Vagina (tissue), 2 donors: ENCODE data around the gene ARPC1A. TPM values are rescaled to one million over a fixed set of nuclear protein-coding genes. Genes with fewer than 3 reads are reported as not detected.
"Not testable (repeated sequence)": the region's sequence is repeated elsewhere in the genome, so short reads cannot be mapped to it uniquely, and the experiment has no call there.

Source experiments
- DNase-seq, 2 donors: peaks; one replicate each; pipeline ENCODE4 v3.0.0-alpha.2; 2017; ENCODE audit errors: extremely low spot score in 2 of 2
- H3K27ac ChIP-seq: fragments of 200-600 bp; sonication (generic); one replicate; pipeline ENCODE4 v1.5.1; 2019
- H3K27me3 ChIP-seq: fragments of 200-600 bp; sonication (generic); one replicate; pipeline ENCODE4 v1.5.1; 2019
- H3K36me3 ChIP-seq, 2 donors: fragments of 200-600 bp; sonication (generic); one replicate each; pipeline ENCODE4 v1.5.1; 2017 to 2019
- H3K4me1 ChIP-seq: fragments of 200-600 bp; sonication (generic); one replicate; pipeline ENCODE4 v1.5.1; 2019
- H3K4me3 ChIP-seq, 2 donors: fragments of 200-600 bp; sonication (generic); 1 replicate in 1 of 2; 2 replicates in 1 of 2; pipeline ENCODE4 v1.5.1; 2016 to 2019
- H3K9me3 ChIP-seq: fragments of 200-600 bp; sonication (generic); one replicate; pipeline ENCODE4 v1.5.1; 2019
- CTCF ChIP-seq, 3 experiments: fragments of 450-650 bp in 2 of 3; fragments of 200-600 bp in 1 of 3; sonication (generic) in 1 of 3; IDR thresholded peaks; one replicate each; pipeline ENCODE4 v1.5.1; 2017 to 2019; ENCODE audit warnings: antibody characterized with exemption in 3 of 3, mild to moderate bottlenecking in 2 of 3, moderate library complexity in 2 of 3
- POLR2A ChIP-seq, 2 donors: fragments of 450-650 bp; IDR thresholded peaks; one replicate each; pipeline ENCODE4 v1.6.1; 2017; ENCODE audit warnings: antibody characterized with exemption in 2 of 2, mild to moderate bottlenecking in 2 of 2, moderate library complexity in 2 of 2
- POLR2AphosphoS5 ChIP-seq, 2 donors: sonication (generic); formaldehyde crosslinking; IDR thresholded peaks; one replicate each; pipeline ENCODE4 v1.9.0; 2017; ENCODE audit warnings: antibody characterized with exemption in 2 of 2, mild to moderate bottlenecking in 2 of 2, low read depth in 1 of 2; ENCODE audit not compliant: insufficient read depth in 1 of 2
- intact Hi-C: fragments of 100-400 bp; cut with DNase I; formaldehyde crosslinking; loops from one replicate; pipeline ENCODE4 v1.15.1; 2023
- total RNA-seq: library from RNA; depleted of rRNA; stranded (reverse); fragments of >200 nt; gene quantifications from one replicate; pipeline ENCODE4 v1.2.3, GENCODE V29; 2016

Gene ARPC1A
- total RNA-seq, 1 donor from 2014 or later, result 106 TPM

DNA sequence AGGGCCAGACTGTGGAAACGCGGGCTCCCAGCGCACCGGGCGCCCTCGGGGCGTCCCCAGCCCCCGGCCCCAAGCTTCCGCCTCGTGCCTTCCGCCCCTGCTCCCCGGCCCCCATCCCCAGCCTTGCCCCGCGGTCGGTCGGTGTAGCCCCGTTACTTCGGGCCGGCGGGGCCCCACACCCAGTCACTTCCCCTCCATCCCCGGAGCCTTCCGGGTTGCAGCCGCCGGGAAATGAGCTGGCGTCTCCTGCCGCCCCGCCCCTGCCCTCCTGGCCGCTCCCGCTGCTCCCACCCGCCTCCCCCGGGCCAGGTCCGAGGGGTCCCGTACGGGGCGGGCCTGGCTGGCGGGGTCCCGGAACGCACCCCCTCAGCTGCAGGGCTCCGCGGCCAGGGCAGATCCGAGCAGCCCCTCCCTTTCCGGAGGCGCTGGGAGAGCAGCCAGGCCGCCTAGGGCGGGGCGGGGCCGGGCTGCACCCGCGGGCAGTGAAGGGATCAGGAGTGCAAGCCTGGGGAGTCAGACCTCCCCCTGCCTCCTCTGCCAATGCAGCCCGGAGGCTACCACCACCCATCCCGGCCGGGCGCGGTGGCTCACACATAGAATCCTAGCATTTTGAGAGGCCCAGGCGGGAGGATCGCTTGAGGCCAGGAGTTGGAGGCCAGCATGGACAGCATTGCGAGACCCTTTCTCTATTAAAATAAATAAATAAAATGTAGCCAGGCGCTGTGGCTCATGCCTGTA, 49.5 kb downstream of the ARPC1A start:
- Histone ChIP-seq H3K4me1 (peaks cover 35% of the 10 kb centered on the region), H3K27me3 (no peaks in the 10 kb centered on the region), H3K9me3 (no peaks in the 10 kb centered on the region), H3K27ac (peak overlapping the region; percentile 84), H3K4me3 (peak overlapping the region; percentile 90 to 97), H3K36me3 (peaks cover 0 to 5% of the 10 kb centered on the region in 2 donors)
- intact Hi-C loops, result no loop called here
- TF ChIP-seq POLR2AphosphoS5 (IDR thresholded peaks at IDR 0.05; ENCODE audit: insufficient read depth in 1 of 2, low read depth in 1 of 2), result peak in 1 of 2 donors; percentile 58
- no peak for TF ChIP-seq POLR2A (IDR thresholded peaks at IDR 0.05)
- no peak for DNase-seq

DNA sequence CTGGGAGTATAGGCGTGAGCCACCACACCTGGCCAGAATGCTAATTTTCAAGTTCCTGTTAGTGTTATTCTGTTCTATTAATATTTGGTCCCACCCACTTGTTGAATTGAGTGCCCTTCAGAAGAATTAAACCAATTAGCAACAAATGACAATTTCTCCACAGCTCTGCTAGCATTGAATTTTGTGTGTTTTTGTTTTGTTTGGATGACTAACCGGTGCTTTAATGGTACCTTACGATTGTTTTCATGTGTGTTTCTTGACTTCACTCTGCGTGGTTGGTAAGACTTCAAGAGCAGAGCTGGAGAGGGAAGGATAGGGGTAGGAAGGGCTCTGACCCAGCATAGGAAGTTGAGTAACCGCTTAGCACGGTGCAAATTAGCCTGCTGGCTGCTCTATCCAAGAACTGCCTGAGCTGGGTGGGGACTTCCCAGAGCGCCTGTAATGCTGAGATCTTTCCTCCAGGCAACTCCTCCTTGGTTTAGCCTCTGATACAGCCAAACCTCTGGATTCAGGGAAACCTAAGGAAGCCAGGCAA, 53.4 kb downstream of the ARPC1A start:
- DNase-seq, result no peak
- TF ChIP-seq POLR2A (IDR thresholded peaks at IDR 0.05), result no peak
- TF ChIP-seq POLR2AphosphoS5 (IDR thresholded peaks at IDR 0.05; ENCODE audit: insufficient read depth in 1 of 2, low read depth in 1 of 2), result peak in 1 of 2 donors; percentile 83
- peak in 1 of 3 experiments; percentile 19 for TF ChIP-seq CTCF (IDR thresholded peaks at IDR 0.05)
- Histone ChIP-seq H3K27ac (peak overlapping the region; percentile 79), H3K9me3 (no peaks in the 10 kb centered on the region), H3K36me3 (peaks cover 0 to 5% of the 10 kb centered on the region in 2 donors), H3K4me3 (peak overlapping the region in 1 of 2 donors; percentile 1), H3K4me1 (peaks cover 48% of the 10 kb centered on the region), H3K27me3 (no peaks in the 10 kb centered on the region)
- intact Hi-C loops, result no loop called here

GRCh38 chr7:99379693-99380031, 54.0 kb downstream of the ARPC1A start:
- H3K36me3 ChIP-seq, DNase-seq, H3K27me3 ChIP-seq, intact Hi-C loops, H3K9me3 ChIP-seq: not testable (repeated sequence)
- H3K4me3 ChIP-seq, result peak overlapping the region in 1 of 2 donors; percentile 1
- H3K27ac ChIP-seq, result peak overlapping the region; percentile 79
- H3K4me1 ChIP-seq, result peaks cover 48% of the 10 kb centered on the region

- Histone ChIP-seq H3K36me3 (peaks cover 0 to 5% of the 10 kb centered on the region in 2 donors), H3K27me3 (no peaks in the 10 kb centered on the region), H3K4me3 (peak overlapping the region in 1 of 2 donors; percentile 1), H3K4me1 (peaks cover 48% of the 10 kb centered on the region), H3K27ac (peak overlapping the region; percentile 79), H3K9me3 (no peaks in the 10 kb centered on the region)
- TF ChIP-seq POLR2AphosphoS5 (IDR thresholded peaks at IDR 0.05; ENCODE audit: insufficient read depth in 1 of 2, low read depth in 1 of 2), result no peak
- TF ChIP-seq POLR2A (IDR thresholded peaks at IDR 0.05), result no peak
- TF ChIP-seq CTCF (IDR thresholded peaks at IDR 0.05), result no peak
- intact Hi-C loops, result no loop called here
- no peak for DNase-seq
Measured at GRCh38 chr7:99380032-99380822, 54.5 kb downstream of the ARPC1A start.

DNA sequence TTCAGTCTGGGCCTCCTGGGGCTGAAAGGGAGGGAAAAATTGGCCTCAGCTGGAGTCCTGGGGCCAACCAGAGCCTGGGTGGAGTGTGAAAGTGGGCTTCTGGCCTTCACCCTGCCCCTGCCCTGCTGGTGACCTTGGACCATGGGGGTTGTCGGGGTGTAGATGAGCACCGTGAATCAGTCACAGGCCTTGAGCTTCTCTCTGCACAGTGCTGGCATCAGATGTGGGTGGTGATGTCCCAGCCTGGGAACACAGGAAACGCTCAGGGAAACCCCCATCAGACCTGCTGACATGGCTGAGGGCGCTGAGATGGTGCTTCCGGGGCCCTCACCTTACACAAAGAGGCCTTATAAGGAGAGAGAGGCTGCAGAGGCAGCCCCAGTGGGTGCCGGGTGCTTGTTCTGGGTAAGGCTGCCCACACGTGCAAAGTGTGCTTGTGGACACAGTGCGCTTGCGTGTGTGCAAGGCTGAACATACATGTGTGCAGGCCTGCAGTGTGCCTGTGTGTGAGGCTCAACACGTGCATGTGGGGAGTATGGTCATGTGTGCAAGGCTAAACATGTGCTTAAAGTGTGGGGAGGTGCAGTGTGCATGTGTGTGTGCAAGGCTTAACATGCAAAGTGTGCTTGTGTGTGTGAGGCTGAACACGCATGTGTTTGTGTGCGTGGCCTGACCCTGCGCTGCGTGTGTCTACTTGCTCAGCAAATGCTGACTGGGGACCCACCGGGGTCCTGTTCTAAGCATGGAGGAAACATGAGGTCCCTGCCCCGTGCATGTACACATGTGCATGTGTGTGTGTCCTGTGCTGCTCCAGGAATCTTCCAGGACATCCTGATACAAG, 55.3 kb downstream of the ARPC1A start:
- no peaks in the 10 kb centered on the region for H3K27me3 ChIP-seq
- peaks cover 0 to 6% of the 10 kb centered on the region in 2 donors for H3K36me3 ChIP-seq
- DNase-seq, result no peak
- peaks cover 41% of the 10 kb centered on the region for H3K4me1 ChIP-seq
- peak overlapping the region; percentile 79 for H3K27ac ChIP-seq
- no peaks in the 10 kb centered on the region for H3K9me3 ChIP-seq
- TF ChIP-seq CTCF (IDR thresholded peaks at IDR 0.05), result no peak
- TF ChIP-seq POLR2AphosphoS5 (IDR thresholded peaks at IDR 0.05; ENCODE audit: insufficient read depth in 1 of 2, low read depth in 1 of 2), result no peak
- TF ChIP-seq POLR2A (IDR thresholded peaks at IDR 0.05), result no peak
- H3K4me3 ChIP-seq, result no peak overlapping the region
- intact Hi-C loops, result no loop called here
